Trophoblast cell (in vitro differentiated cells and primary cell): ENCODE measurements around the gene FANCE.
A peak's percentile ranks its signal among the peaks of the same experiment; 100 is the strongest.

Experiments used
- DNase-seq, 2 donors: peaks; one replicate each; pipeline ENCODE4 v3.0.0-alpha.2; 2016
- H2AFZ ChIP-seq: 2 replicates; pipeline ENCODE4 v1.6.1; 2013; ENCODE audit warnings: low read length, moderate library complexity, mild to moderate bottlenecking; ENCODE audit not compliant: insufficient read depth, poor library complexity
- H2AK5ac ChIP-seq: 2 replicates; pipeline ENCODE4 v1.6.1; 2013; ENCODE audit warnings: mild to moderate bottlenecking, low read length
- H2BK120ac ChIP-seq: 2 replicates; pipeline ENCODE4 v1.6.1; 2013; ENCODE audit warnings: low read length, mild to moderate bottlenecking, moderate library complexity; ENCODE audit not compliant: insufficient read depth, poor library complexity
- H2BK12ac ChIP-seq: 2 replicates; pipeline ENCODE4 v1.6.1; 2013; ENCODE audit warnings: mild to moderate bottlenecking, low read length, moderate library complexity
- H2BK5ac ChIP-seq: 2 replicates; pipeline ENCODE4 v1.6.1; 2013; ENCODE audit warnings: low read length, low read depth, moderate library complexity, mild to moderate bottlenecking; ENCODE audit not compliant: poor library complexity
- H3K14ac ChIP-seq: 2 replicates; pipeline ENCODE4 v1.6.1; 2013; ENCODE audit warnings: mild to moderate bottlenecking, low read length
- H3K18ac ChIP-seq: 2 replicates; pipeline ENCODE4 v1.6.1; 2013; ENCODE audit warnings: mild to moderate bottlenecking, low read length
- H3K23ac ChIP-seq: 2 replicates; pipeline ENCODE4 v1.6.1; 2013; ENCODE audit warnings: low read length
- H3K27ac ChIP-seq: 2 replicates; pipeline ENCODE4 v1.5.1; 2013; ENCODE audit warnings: low read depth, mild to moderate bottlenecking, inconsistent platforms, low read length, moderate library complexity
- H3K27me3 ChIP-seq: 2 replicates; pipeline ENCODE4 v1.6.1; 2013; ENCODE audit warnings: inconsistent platforms, mild to moderate bottlenecking, low read length, moderate library complexity; ENCODE audit not compliant: insufficient read depth
- H3K36me3 ChIP-seq, 2 experiments: 1 replicate in 1 of 2; 2 replicates in 1 of 2; pipeline ENCODE4 v1.6.1; 2013; ENCODE audit warnings: low read length in 2 of 2, mild to moderate bottlenecking in 2 of 2, moderate library complexity in 1 of 2; ENCODE audit not compliant: insufficient read depth in 2 of 2, control insufficient read depth in 1 of 2
- H3K4ac ChIP-seq: 2 replicates; pipeline ENCODE4 v1.6.1; 2013; ENCODE audit warnings: low read depth, mild to moderate bottlenecking, low read length, moderate library complexity
- H3K4me1 ChIP-seq, 2 experiments: 1 replicate in 1 of 2; 2 replicates in 1 of 2; pipeline ENCODE4 v1.6.1; 2013; ENCODE audit warnings: low read length in 2 of 2, mild to moderate bottlenecking in 2 of 2, moderate library complexity in 1 of 2; ENCODE audit not compliant: insufficient read depth in 2 of 2, control insufficient read depth in 1 of 2
- H3K4me2 ChIP-seq: 2 replicates; pipeline ENCODE4 v1.6.1; 2013; ENCODE audit warnings: inconsistent platforms, mild to moderate bottlenecking, low read length, moderate library complexity
- H3K4me3 ChIP-seq: 2 replicates; pipeline ENCODE4 v1.5.1; 2013; ENCODE audit warnings: mild to moderate bottlenecking, low read depth, low read length, inconsistent platforms
- H3K79me1 ChIP-seq: one replicate; pipeline ENCODE4 v1.6.1; 2013; ENCODE audit warnings: low read length
- H3K79me2 ChIP-seq: 2 replicates; pipeline ENCODE4 v1.6.1; 2013; ENCODE audit warnings: low read length, mild to moderate bottlenecking; ENCODE audit not compliant: control insufficient read depth, insufficient read depth, poor library complexity
- H3K9ac ChIP-seq: 2 replicates; pipeline ENCODE4 v1.6.1; 2013; ENCODE audit warnings: mild to moderate bottlenecking, low read length
- H3K9me3 ChIP-seq: 2 replicates; pipeline ENCODE4 v1.6.1; 2013; ENCODE audit warnings: low read depth, mild to moderate bottlenecking, control low read depth, inconsistent platforms, low read length; ENCODE audit not compliant: insufficient read depth
- H4K12ac ChIP-seq: 2 replicates; pipeline ENCODE4 v1.6.1; 2013; ENCODE audit warnings: low read depth, mild to moderate bottlenecking, low read length, moderate library complexity
- H4K8ac ChIP-seq: 2 replicates; pipeline ENCODE4 v1.6.1; 2013; ENCODE audit warnings: low read depth, mild to moderate bottlenecking, low read length, moderate library complexity
- H4K91ac ChIP-seq: one replicate; pipeline ENCODE4 v1.6.1; 2013; ENCODE audit warnings: low read depth, mild to moderate bottlenecking, low read length, moderate library complexity
- WGBS: extraction: QIAGEN DNeasy Blood & Tissue Kit; methylation state at CpG from one replicate; pipeline ENCODE4 v1.1.7; 2013; ENCODE audit warnings: missing lambda C conversion rate; ENCODE audit not compliant: insufficient read length, insufficient coverage; ENCODE audit errors: extremely low coverage; 5-methylcytosine and 5-hydroxymethylcytosine counted together

The FANCE gene

GRCh38 chr6:35484921-35485392 lies 32.8 kb downstream of the FANCE start:
- Histone ChIP-seq H3K27ac (peak overlapping the region; percentile 100), H2BK120ac (peak overlapping the region; percentile 93), H4K12ac (peak overlapping the region; percentile 68), H3K23ac (no peak overlapping the region), H3K9ac (peak overlapping the region; percentile 38), H2AFZ (peak overlapping the region; percentile 55), H4K91ac (peak overlapping the region; percentile 98), H3K9me3 (no peaks in the 10 kb centered on the region), H3K27me3 (no peaks in the 10 kb centered on the region), H3K79me1 (peaks cover 45% of the 10 kb centered on the region), H2AK5ac (peak overlapping the region; percentile 98), H2BK5ac (peak overlapping the region; percentile 98), H4K8ac (peak overlapping the region; percentile 80), H3K4me2 (peak overlapping the region; percentile 53), H3K4ac (peak overlapping the region; percentile 82), H2BK12ac (peak overlapping the region; percentile 85), H3K36me3 (peaks cover 46 to 51% of the 10 kb centered on the region in 2 experiments), H3K18ac (peak overlapping the region; percentile 92), H3K4me3 (no peak overlapping the region), H3K4me1 (peaks cover 43 to 48% of the 10 kb centered on the region in 2 experiments), H3K79me2 (peaks cover 38% of the 10 kb centered on the region), H3K14ac (peak overlapping the region; percentile 97)
- DNase-seq: peak in 1 of 2 donors; percentile 28
- WGBS: no CpG with 5 or more reads among the region's 7 CpGs

DNA sequence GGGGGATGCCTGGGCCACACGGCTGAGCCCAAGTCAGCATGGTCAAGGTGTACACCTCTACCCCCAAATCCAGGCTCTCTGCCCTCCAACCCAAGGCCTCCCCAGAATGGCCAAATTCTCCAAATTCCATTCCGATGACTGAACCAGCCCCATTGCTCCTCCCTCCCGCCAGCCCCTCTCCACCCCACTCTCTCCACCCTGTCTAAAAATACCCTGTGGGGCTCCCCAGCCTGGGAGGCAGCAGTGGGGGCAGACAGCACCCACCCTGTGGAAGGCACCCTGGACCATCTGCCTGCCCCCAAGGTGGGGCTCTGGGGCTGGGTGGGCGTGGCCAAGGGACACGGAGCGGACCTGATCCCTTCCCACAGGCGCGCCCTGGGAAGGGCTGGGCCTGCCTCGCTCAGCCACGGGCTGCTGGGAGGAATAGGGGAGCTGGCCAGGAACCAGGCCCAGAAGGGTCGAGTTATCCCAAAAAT lies 33.3 kb downstream of the FANCE start:
- peak overlapping the region; percentile 98 for H2AK5ac ChIP-seq
- peak overlapping the region; percentile 81 for H3K9ac ChIP-seq
- H3K27ac ChIP-seq: peak overlapping the region; percentile 100
- H3K36me3 ChIP-seq: peaks cover 41 to 46% of the 10 kb centered on the region in 2 experiments
- no peak overlapping the region for H3K4me3 ChIP-seq
- no peaks in the 10 kb centered on the region for H3K27me3 ChIP-seq
- H4K91ac ChIP-seq: peak overlapping the region; percentile 98
- H3K23ac ChIP-seq: peak overlapping the region; percentile 44
- H4K8ac ChIP-seq: peak overlapping the region; percentile 80
- peak overlapping the region; percentile 97 for H3K14ac ChIP-seq
- peak overlapping the region; percentile 85 for H2BK12ac ChIP-seq
- peak overlapping the region; percentile 80 for H4K12ac ChIP-seq
- H3K79me1 ChIP-seq: peaks cover 48% of the 10 kb centered on the region
- WGBS: no CpG with 5 or more reads among the region's 11 CpGs
- H3K4me2 ChIP-seq: peak overlapping the region; percentile 53
- peak; percentile 48 to 67 for DNase-seq
- peak overlapping the region; percentile 92 for H3K18ac ChIP-seq
- peak overlapping the region; percentile 58 for H2AFZ ChIP-seq
- H2BK120ac ChIP-seq: peak overlapping the region; percentile 93
- H3K79me2 ChIP-seq: peaks cover 40% of the 10 kb centered on the region
- H3K9me3 ChIP-seq: no peaks in the 10 kb centered on the region
- H3K4ac ChIP-seq: peak overlapping the region; percentile 82
- H2BK5ac ChIP-seq: peak overlapping the region; percentile 98
- peaks cover 45 to 51% of the 10 kb centered on the region in 2 experiments for H3K4me1 ChIP-seq

- H3K4me2 ChIP-seq: peak overlapping the region; percentile 53
- H2AFZ ChIP-seq: peak overlapping the region; percentile 58
- peak overlapping the region; percentile 82 for H3K4ac ChIP-seq
- no peak overlapping the region for H3K4me3 ChIP-seq
- peak overlapping the region; percentile 93 for H2BK120ac ChIP-seq
- H2AK5ac ChIP-seq: peak overlapping the region; percentile 98
- H4K12ac ChIP-seq: peak overlapping the region; percentile 80
- H3K14ac ChIP-seq: peak overlapping the region; percentile 97
- no peaks in the 10 kb centered on the region for H3K27me3 ChIP-seq
- H2BK5ac ChIP-seq: peak overlapping the region; percentile 98
- peaks cover 52 to 59% of the 10 kb centered on the region in 2 experiments for H3K4me1 ChIP-seq
- peak overlapping the region; percentile 98 for H4K91ac ChIP-seq
- no peaks in the 10 kb centered on the region for H3K9me3 ChIP-seq
- peaks cover 57% of the 10 kb centered on the region for H3K79me1 ChIP-seq
- H4K8ac ChIP-seq: peak overlapping the region; percentile 80
- H3K79me2 ChIP-seq: peaks cover 46% of the 10 kb centered on the region
- peak overlapping the region; percentile 44 for H3K23ac ChIP-seq
- peaks cover 33 to 38% of the 10 kb centered on the region in 2 experiments for H3K36me3 ChIP-seq
- peak overlapping the region; percentile 63 for H2BK12ac ChIP-seq
- H3K27ac ChIP-seq: peak overlapping the region; percentile 100
- no CpG with 5 or more reads among the region's 61 CpGs for WGBS
- peak overlapping the region; percentile 92 for H3K18ac ChIP-seq
- H3K9ac ChIP-seq: peak overlapping the region; percentile 81
- peak; percentile 96 to 97 for DNase-seq
These were observed 34.1 kb downstream of the FANCE start for GRCh38 chr6:35486005-35486925.

- Histone ChIP-seq H3K9me3 (no peaks in the 10 kb centered on the region), H3K79me1 (peaks cover 72% of the 10 kb centered on the region), H2AFZ (no peak overlapping the region), H2BK12ac (peak overlapping the region; percentile 52), H3K36me3 (peaks cover 23 to 30% of the 10 kb centered on the region in 2 experiments), H4K12ac (no peak overlapping the region), H3K4me3 (no peak overlapping the region), H3K18ac (peak overlapping the region; percentile 13), H3K4ac (peak overlapping the region; percentile 90), H3K4me1 (peaks cover 67 to 75% of the 10 kb centered on the region in 2 experiments), H3K14ac (peak overlapping the region; percentile 26), H4K91ac (peak overlapping the region; percentile 79), H4K8ac (peak overlapping the region; percentile 18), H2AK5ac (peak overlapping the region; percentile 21), H2BK5ac (peak overlapping the region; percentile 51), H3K27ac (peak overlapping the region; percentile 87), H3K27me3 (no peaks in the 10 kb centered on the region), H3K9ac (no peak overlapping the region), H3K79me2 (peaks cover 54% of the 10 kb centered on the region), H2BK120ac (peak overlapping the region; percentile 54), H3K23ac (no peak overlapping the region), H3K4me2 (no peak overlapping the region)
- WGBS: no CpG with 5 or more reads among the region's 9 CpGs
- DNase-seq: peak; percentile 67
These were observed 35.7 kb downstream of the FANCE start for GRCh38 chr6:35487658-35488516.
